NCI-H748 (cell line): ENCODE data around the gene EFNA2.

Source experiments
- DNase-seq: peaks from one replicate; lab custom pipeline; 2025; ENCODE audit not compliant: unreplicated experiment; lab: John Stamatoyannopoulos, UW

EFNA2 gene

DNA sequence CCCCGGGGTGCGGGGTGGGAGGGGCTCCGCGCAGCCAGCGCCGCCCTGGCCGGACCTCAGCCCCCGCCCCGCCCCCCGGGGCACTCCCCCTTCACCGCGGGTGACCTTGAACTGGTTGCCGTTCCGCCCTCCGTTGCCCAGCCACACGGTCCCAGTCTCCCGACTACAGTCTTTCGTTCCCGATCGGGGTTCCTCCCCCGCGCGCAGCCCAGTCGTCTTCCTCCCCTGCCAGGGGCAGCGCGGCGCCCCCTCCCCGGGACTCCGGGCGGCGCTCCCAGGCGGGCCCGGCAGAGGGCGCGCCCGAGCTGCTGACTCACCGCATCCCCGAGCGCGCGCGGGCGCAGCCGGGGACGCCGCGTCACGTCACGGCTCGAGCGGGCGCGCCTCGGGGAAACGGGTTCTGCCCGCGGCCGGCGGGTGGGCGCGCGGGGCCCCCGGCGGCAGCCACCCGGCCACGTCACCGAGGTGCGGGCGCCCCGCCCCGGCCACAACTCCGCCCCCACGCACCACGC lies 36.8 kb upstream of the EFNA2 start:
- DNase-seq, result peak; percentile 80

DNA sequence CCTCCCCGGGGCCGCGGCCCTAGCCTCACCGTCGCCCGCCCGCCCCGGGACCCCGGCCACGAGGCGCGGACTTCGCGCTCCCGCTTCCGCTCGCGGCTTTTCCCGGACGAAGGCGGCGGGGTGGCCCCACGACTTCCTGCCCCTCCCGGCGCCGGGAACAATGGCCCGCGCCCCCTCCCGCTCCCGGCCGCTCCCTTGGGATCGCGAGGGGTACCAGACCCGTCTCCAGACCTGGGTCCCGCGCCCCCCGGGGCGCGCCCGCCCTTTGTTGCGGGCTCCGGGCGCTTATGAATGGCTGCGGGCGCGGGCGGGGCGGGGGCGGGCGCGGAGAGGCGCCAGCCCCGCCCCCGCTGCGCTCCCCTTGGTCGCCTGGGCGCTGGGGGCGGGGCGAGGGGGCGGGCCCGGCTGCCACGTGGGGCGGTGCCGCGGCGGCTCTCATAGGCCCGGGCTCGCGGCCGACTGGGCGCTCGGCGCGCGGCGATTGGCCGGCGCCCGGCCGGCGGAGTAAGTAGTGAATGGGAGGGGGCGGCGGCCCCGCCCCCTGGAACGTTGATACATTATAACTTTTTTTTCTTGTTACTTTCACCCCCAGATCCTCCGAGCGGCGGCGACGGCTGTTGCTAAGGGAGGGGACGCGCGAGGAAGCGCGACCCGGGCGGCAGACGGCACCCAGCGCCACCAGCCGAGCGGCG lies 36.2 kb upstream of the EFNA2 start:
- peak; percentile 89 for DNase-seq

DNA sequence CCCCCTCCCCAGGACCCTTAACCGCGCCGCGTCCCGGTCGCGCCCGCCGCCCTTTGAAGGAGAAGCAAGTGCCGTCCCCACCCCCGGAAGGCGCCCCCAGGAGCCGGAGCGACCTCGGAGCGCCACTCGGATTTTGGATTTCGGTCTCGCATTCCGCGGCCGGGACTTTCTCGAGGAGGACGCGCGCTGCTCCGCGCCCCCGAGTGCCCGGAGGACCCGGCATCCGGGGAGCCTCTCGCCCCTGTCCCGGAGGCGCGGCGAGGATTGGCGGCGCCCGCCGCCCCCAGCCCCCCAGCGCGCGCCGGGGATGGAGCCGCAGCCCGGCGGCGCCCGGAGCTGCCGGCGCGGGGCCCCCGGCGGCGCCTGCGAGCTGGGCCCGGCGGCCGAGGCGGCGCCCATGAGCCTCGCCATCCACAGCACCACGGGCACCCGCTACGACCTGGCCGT lies 35.7 kb upstream of the EFNA2 start:
- DNase-seq, result no peak

DNA sequence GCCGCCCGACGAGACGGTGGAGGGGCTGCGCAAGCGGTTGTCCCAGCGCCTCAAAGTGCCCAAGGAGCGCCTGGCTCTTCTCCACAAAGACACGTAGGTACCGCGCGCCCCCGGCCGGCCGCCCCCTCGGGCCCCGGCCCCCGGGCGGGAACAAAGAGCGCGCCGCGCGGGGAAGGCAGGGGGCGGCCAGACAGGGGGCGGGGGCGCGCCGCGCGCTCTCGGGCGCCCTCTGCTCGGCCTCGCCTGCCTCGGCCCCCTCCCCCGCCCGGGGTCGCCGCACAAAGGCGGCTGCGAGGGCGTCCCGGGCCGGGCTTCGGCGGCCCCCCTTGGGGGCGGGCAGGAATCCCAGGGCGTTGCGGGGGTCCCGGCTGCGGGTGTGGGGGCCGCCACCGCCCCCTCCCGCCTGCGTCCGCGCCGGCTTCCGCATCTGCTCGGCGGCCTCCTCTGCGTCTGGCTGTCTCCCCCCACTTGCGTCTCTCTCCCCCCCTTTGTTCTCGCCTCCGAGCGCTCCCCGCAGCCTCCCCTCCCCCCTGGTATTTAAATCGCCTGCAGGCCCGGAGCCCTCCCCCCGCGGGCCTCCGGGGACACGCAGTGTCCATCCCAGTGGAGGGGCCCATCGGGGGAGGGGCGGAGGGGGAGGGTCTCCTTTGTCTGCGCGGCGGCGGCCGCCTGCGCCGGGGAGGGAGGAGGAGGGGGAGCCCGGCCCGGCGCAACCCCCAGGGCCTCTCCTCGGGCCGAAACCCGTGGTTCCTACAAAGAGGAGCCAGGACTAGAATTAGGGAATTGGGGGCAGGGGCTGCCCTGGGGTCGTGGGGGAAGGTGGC lies 35.0 kb upstream of the EFNA2 start:
- peak; percentile 75 for DNase-seq

GRCh38 chr19:1251330-1252220 lies 34.1 kb upstream of the EFNA2 start:
- peak; percentile 28 for DNase-seq

DNA sequence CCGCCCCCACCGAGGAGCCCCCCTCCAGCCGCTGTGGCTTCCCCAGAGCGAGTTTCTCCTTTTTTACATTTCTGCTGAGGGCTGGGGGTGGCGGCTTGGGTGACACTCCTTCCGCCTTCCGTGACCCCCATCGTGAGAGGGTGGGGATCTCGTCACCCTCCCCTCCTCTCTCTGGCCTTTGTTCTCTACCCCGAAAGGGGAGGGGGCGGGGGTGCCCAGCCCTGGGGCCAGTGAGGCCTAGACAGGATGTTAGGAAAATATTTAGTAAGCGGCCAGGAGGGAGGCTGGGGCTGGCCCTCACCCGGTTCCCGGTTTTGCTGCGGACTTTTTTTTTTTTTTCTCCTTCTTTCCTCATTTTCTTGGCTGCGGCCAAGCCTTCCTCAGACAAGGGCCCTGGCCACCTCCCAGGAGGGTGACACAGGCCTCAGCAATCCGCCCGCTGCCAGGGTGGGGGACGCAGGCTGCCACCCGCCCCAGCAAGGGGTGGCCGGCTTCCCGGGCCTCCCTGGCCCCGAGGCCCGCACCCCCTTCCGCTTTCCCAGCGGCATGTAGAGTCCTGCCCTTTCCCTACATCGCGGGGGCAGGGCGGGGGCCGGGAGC lies 33.4 kb upstream of the EFNA2 start:
- no peak for DNase-seq

DNA sequence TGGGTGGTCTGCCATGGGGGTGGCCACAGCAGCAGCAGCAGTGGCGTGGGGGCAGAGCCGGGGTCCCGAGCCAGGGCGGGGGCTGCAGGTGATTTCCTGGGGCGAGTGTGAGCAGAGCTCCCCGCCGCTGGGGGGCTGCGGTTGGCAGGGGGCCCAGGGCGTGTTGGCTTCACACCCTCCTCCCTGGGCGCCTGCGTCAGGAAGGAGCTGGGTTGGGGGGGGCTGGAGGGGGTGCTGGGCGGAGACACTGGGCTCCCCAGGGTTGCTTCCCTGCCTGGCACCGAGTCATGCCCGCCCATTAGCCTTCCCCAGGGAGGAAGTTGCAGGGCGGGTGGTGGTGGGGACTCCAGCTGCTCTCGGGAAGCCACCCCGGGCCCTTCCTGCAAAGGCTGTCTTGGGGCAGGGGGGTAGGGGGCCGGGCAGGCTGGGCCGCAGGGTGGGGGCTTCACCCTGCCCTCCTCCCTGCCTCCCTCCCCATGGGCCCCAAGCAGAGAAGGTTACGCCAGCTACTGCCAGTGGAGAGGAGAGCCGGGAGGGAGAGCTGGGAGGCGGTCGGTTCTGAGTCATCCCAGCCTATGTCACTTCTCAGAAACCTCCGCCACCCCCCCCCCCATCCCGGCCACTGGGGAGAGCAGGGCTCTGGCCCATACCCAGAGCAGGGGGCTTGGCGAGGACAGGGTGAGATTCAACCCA lies 32.7 kb upstream of the EFNA2 start:
- no peak for DNase-seq

- DNase-seq, result no peak
Observed at GRCh38 chr19:1253514-1254080, 32.1 kb upstream of the EFNA2 start.

DNA sequence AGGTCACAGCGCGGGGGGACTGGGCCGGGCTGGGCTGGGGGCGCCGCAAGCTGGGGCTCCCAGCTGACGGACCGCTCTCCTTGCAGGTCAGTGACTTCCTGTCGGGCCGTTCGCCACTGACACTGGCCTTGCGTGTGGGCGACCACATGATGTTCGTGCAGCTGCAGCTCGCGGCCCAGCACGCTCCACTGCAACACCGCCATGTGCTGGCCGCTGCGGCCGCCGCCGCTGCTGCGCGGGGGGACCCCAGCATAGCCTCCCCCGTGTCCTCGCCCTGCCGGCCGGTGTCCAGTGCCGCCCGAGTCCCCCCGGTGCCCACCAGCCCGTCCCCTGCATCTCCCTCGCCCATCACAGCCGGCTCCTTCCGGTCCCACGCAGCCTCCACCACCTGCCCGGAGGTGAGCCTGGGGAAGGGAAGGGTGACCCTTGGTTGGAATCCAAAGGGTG lies 31.6 kb upstream of the EFNA2 start:
- DNase-seq, result no peak

GRCh38 chr19:1254530-1255185 lies 31.0 kb upstream of the EFNA2 start:
- no peak for DNase-seq

DNA sequence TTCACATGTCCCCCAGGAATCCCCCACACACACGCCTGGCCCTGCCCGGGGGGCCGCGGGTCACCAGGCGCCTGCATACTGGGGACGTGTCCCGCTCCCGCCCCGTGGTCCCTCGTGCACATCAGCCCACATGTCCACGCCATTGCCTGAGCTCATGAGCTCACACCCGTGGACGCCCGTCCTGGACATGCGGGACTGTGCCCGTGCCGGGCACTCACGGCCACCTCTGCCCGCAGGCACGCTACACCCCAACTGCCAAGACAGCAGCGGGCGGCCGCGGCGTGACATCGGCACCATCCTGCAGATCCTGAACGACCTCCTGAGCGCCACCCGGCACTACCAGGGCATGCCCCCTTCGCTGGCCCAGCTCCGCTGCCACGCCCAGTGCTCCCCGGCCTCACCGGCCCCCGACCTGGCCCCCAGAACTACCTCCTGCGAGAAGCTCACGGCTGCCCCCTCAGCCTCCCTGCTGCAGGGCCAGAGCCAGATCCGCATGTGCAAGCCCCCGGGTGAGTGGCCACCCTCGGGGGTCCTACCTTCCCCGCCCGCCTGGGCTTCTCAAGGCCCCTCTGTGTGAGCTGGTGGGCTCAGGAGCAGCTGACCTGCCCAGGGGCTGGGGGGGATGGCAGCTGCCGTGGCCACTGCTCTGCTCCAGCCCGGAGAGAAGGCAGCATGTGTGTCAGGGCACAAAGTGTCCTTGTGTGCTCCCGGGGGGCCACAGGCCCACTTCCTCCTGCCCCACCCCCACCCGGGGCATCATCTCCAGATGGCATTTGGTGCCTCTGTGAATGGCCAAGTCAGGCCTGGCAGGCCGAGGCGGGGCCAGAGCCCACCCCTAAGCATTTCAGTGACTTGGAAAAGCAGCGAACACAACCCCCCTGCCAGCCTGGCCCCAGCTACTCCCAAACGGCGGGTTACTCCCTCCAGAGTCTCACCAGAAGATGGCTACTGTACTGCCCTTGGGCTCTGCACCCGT lies 30.2 kb upstream of the EFNA2 start:
- no peak for DNase-seq

DNA sequence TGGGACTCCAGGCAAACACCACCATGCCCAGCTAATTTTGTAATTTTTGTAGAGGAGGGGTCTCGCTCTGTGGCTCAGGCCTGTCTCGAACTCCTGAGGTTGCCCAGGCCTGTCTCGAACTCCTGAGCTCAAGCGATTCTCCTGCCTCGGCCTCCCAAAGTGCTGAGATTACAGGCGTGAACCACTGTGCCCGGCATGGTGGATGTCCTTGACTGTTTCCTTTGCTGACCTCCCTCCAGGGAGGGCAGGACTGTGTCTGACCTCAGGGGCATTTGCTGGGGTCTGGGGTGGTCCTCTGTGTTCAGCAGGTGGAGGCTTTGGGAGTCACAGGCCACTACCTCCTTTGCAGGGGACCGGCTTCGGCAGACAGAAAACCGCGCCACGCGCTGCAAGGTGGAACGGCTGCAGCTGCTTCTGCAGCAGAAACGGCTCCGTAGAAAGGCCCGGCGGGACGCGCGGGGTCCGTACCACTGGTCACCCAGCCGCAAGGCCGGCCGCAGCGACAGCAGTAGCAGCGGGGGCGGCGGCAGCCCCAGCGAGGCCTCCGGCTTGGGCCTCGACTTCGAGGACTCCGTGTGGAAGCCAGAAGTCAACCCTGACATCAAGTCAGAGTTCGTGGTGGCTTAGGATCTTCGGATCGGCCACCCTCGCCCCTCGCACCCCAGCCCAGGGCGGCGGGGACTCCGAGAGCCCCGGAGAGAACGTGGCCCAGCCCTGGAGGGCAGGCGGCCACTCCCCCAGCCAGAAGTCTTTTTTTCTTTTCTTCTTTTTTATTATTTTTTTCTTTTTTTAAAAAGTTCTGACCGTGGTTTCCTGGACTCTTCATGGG lies 28.8 kb upstream of the EFNA2 start:
- DNase-seq, result no peak

GRCh38 chr19:1257475-1258162 lies 28.1 kb upstream of the EFNA2 start:
- DNase-seq, result no peak

- DNase-seq, result no peak
Observed at GRCh38 chr19:1258163-1258492, 27.5 kb upstream of the EFNA2 start.

DNA sequence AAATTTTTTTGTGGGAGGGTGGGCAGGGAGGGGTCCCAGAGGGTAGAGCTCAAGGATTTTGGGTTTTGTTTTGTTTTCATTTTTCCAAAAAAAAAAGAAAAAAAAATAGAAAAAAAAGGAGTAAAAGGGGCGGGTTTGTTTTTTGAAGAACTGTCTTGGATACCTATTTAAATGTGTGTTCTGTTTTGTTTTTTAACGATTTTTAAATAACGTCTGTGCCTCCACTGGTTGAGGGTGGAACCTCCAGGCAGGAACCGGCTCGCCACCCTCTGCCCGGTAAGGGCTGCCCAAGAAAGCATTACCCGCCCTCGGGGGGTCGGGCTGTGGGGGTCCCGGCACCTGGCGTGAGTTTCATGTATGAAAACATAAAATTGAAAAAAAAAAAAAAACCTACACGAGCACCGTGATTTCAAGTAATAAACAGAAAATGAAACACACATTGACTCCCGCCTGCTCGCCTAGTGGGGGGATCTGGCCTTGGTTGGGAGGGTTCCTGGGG lies 26.9 kb upstream of the EFNA2 start:
- DNase-seq, result no peak

DNA sequence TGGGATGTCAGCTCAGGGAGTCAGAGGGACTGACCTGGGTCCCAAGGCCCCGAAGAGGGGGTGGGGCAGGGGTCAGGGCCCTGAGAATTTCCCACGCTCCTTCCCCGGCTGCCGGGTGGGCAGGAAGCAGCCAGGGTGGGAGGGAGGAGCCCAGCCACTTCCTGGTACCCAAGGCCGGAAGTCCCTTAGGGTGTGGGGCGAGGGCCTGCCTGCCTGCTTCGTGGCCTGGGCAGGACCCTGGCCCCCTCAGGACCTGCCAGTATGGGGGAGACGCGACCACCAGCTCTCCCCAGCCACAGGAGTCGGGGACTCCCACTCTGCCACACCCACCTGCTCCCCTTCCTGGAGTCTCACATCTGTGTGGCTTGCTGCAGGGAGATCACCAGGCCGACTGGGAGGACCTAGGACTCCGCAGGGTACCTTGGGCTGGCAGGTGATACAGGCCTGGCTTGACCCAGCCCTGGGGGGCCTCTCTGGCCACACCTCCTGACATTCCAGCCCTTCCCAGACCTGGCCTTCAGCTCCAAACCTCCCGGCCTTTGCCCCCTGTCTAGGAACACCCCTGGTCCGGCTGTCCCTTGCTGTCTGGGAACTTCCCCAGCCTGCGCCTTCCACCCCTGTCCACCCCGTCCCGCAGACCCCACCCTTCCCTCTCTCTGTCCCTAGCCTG lies 26.3 kb upstream of the EFNA2 start:
- DNase-seq, result no peak
